ENCODE data around the gene CYSLTR1.
A peak's percentile ranks its signal among the peaks of the same experiment; 100 is the strongest.
"Not testable (repeated sequence)": the region's sequence is repeated elsewhere in the genome, so short reads cannot be mapped to it uniquely, and the experiment has no call there.

Gene CYSLTR1, protein sequence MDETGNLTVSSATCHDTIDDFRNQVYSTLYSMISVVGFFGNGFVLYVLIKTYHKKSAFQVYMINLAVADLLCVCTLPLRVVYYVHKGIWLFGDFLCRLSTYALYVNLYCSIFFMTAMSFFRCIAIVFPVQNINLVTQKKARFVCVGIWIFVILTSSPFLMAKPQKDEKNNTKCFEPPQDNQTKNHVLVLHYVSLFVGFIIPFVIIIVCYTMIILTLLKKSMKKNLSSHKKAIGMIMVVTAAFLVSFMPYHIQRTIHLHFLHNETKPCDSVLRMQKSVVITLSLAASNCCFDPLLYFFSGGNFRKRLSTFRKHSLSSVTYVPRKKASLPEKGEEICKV

DNA sequence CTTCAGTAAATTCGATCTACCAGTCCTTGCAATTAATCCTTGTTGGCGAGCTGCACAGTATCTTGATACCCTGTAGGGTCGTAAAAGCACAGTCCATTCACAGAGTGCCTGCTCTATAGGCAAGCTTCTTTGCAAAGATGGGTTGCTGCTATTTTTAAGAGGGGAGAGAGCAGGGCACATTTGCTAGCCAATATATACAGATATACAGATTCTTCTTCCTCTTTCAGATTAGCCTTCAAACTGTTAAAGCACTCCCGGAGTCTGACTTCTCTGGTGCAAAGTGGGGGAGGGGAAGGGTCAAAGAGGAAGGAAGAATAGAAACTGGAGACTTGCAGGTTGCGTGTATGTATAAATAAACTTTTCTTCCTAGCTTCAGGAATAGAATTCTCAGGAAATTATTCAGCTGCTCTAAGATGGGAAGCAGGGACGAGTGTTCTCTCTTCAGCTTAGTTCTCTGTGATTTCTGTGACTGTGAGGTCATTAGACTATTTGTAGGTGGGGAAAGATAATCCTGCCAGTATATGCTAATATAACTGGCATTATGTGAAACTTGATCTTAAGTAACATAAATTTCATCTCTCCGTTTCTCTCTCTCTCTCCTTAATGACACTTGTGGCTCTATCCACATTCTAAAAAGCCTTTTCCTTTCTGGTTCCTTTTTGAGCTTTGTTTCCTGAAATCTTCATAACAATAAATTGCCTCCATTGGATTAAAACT is at the start of gene CYSLTR1:
Gene CYSLTR1, minus strand, starts transcription at position 242 of the 717 bp plus-strand sequence. CDS start 53,865 bp downstream, outside the sequence.
- DNase-seq (ENCODE audit: low read depth): no peak

DNA sequence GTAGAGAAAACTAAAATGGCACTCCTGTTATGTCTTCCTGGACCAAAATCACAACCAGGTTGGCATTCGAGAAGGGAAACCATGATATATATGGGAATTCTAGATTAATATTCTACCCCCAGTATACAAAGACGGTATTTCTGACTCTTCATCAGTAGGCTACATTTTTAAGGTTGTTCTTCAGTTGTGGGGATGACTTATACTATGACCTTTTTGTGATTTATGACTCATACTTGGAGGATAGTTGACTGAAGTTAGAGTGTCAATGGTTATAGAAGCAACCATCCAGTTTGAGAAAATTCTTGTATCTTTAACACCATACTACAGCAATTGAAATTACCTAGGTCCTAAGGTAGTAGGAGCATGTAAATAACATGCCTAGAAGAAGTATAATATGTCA is 49.8 kb upstream of the CYSLTR1 start:
- DNase-seq (ENCODE audit: low read depth): no peak

DNA sequence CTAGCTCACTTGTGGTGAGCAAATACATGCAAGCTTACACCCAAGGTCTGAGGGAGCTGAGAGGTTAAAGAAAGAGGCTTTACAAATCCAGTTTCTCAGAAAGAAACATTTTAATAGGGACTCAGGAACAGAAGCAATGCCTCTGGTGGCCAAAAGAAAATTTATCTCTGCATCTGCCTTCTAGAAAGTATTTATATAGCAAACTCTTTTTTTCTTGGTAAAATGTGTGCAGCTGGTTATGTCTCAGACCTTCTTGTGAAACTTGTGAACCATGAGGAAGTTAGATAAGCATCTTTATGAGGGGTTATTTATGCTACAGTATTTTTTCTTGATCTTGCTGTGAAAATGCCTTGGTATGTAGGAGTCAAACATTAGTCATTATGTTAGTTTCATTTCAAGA is 48.5 kb upstream of the CYSLTR1 start:
- DNase-seq (ENCODE audit: low read depth): peak; percentile 8

GRCh38 chrX:78366576-78366975 is 39.2 kb upstream of the CYSLTR1 start:
- no peak for DNase-seq (ENCODE audit: low read depth)

- DNase-seq (ENCODE audit: low read depth): no peak
These were observed 30.1 kb upstream of the CYSLTR1 start for GRCh38 chrX:78357342-78358055.

DNA sequence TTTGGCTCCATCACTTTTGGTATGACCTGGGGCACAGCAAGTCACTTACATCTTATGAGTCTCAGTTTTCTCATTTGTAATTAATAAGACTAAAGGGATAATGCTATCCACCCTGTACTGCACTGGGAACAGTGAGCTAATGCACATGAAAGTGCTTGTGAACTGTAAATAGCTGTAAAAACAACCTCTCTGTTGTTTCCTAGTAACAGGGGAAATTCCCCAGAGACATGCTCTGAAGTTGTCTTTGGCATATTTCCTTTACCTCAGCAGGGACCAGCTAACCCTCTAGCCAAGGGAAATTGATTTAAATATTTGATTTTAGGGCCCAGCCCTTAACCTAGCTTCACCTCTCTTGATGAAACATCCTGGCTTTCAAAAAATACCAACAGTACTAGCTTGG is 6.1 kb upstream of the CYSLTR1 start:
- DNase-seq (ENCODE audit: low read depth): no peak

- no peak for DNase-seq (ENCODE audit: low read depth)
These were observed 4.3 kb upstream of the CYSLTR1 start for GRCh38 chrX:78331708-78332107.

DNA sequence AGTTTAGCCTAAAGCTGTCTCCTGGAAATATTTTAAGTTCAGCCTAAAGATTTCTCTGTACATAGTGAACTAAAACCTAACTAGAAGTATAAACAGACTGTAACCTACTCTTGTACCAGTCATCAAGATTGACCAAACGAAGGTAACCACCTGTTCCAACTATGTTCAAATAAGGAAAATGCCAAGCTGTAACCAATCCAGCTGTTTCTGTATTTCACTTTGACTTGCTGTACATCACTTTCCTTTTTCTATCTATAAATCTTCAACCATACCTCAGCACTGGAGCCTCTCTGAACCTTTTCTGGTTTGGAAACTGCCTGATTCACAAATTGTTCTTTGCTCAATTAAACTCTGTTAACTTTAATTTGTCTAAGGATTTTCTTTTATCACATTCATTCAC is 3.1 kb upstream of the CYSLTR1 start:
- no peak for DNase-seq (ENCODE audit: low read depth)

DNA sequence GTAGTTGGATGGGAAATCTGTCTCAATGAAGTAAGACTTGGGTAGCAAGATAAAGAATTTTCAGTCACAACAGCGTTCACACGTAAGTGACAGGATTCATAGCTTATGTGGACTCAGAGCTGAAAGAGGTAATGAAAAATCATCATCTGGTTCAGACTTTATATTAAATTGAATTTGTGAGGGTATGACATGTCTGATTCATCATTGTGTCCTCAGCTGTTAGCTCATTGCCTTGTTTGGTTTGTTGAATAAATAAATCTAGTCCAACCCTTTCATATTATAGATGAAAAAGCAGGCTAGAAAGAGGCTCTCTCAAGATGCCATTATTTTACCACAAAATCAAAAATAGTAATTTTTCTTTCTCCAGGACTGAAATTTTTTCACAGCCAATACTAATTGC is 2.7 kb upstream of the CYSLTR1 start:
- DNase-seq (ENCODE audit: low read depth): no peak

DNA sequence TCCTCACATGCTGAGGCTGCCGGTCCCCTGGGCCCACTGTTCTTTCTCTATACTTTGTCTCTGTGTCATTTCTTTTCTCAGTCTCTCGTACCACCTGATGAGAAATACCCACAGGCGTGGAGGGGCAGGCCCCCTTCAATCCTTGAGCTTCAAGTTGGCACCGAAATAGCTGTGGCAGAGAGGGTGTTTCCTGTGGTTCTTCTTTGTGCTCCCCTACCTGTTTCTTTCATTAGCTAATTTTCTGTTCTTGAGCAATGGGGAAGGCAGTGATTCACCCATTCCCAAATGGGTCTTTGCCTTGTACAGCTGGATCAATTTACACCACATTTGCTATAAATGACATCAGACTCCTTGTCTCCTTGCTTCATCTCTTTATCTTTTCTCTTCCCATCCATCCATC is 2.1 kb upstream of the CYSLTR1 start:
- no peak for DNase-seq (ENCODE audit: low read depth)

GRCh38 chrX:78326401-78326800 is 1.0 kb downstream of the CYSLTR1 start:
- DNase-seq (ENCODE audit: low read depth): no peak

DNA sequence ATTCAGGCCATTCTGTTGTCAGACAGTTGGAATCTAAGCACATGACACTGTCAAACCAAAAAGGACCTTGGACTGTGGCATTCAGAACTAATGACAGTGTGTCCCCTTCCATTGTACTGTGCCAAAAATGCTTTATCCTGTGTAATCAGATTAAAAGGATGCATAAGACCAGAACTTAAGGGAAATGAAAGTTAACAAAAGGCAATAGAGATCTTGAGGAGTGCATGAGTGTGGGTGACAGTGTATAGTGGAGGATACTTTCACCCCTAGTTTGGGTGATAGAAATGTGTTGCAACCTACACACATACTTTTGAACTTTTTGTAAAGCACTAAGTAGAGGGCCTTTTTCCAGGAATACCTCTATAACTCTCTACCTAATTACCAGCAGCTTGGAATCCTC is 4.5 kb downstream of the CYSLTR1 start:
- DNase-seq (ENCODE audit: low read depth): no peak

DNA sequence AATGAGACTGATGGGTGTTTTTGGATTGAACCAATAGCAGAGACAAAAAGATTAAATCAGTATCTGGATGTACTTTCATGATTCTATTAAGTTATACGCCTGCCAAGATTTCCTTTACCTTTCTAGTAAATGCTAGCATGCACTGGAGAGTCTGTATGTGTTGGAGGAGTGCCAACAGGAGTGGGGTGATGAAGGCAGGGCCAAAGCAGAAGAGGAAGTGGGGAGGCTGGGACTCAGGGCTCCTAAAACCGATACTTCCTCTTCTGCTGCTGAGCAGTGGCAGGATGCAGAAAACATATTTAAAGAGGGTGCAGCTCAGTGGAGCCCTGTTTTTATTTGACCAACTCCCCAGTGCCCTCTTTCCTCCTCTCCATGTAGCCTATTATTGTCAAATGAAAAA is 5.6 kb downstream of the CYSLTR1 start:
- DNase-seq (ENCODE audit: low read depth): no peak

- DNase-seq (ENCODE audit: low read depth): no peak
These were observed 11.1 kb downstream of the CYSLTR1 start for GRCh38 chrX:78316265-78316664.

GRCh38 chrX:78315745-78316144 is 11.7 kb downstream of the CYSLTR1 start:
- DNase-seq (ENCODE audit: low read depth): no peak

DNA sequence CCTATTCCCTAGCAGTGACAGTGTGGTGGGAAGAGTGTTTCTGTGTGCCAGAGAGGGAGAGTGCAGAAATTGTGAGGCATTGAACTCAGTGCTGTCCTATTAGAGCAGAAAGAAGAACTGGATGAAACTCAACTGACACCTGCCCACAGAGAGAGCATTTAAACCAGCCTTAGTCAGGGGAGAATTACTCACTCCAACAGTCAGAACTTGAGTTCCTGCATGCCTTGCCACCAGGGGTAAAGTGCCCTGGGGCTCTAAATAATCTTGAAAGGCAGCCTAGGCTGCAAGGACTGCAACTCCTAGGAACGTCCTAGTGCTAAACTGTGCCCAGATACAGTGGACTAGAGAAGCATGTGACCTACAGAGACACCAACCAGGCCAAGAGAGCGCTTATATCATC is 12.8 kb downstream of the CYSLTR1 start:
- no peak for DNase-seq (ENCODE audit: low read depth)

GRCh38 chrX:78313526-78313925 is 13.9 kb downstream of the CYSLTR1 start:
- no peak for DNase-seq (ENCODE audit: low read depth)

GRCh38 chrX:78307665-78308064 is 19.7 kb downstream of the CYSLTR1 start:
- DNase-seq (ENCODE audit: low read depth): no peak

DNA sequence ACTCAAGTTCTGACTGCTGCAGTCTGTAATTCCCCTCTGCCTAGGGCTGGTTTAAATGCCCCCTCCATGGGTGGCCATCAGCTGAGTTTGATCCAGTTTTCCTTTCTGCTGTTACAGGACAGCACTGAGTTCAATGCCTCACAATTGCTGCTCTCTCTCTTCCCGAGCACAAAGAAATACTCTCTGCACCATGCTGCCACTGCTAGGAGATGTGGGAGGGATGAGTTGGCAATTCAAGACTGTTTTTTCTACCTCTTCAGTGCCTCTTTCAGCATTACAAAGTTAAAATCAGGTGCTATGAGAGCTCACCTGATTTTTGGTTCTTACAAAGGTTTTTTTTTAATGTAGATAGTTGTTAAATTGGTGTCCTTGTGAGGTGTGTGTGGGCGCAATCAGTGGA is 24.3 kb downstream of the CYSLTR1 start:
- DNase-seq (ENCODE audit: low read depth): no peak

DNA sequence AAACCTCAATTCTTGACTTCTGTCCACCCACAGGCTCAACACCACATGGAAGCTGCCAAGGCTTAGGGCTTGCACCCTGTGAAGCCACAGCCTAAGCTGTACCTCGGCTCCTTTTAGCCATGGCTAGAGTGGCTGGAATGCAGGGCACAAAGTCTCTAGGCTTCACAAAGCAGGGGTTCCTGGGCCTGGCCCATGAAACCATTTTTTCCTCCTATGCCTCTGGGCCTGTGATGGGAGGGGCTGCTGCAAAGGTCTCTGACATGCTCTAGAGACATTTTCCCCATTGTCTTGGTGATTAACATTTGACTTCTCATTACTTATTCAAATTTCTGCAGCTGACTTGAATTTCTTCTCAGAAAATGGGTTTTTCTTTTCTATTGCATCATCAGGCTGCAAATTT is 26.5 kb downstream of the CYSLTR1 start:
- not testable (repeated sequence) for DNase-seq (ENCODE audit: low read depth)

DNA sequence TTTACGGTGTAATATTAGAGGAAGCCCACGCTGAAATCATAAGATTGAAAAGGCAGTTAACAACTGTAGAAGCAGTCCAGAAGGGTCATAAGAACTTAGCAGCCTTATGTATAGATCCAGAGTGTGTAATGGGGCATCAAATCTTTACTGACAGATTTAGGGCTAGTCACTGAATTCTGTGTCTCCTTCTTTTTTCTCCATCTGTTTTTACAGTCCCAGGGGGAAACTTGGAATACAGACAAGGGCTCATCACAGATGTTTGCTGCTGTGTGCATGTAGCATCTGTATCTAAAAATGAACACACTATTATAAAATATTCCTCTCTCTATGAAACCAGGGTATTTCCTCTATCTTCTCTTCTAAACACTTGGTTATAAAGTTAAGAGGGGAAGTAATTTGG is 43.9 kb downstream of the CYSLTR1 start:
- no peak for DNase-seq (ENCODE audit: low read depth)

DNA sequence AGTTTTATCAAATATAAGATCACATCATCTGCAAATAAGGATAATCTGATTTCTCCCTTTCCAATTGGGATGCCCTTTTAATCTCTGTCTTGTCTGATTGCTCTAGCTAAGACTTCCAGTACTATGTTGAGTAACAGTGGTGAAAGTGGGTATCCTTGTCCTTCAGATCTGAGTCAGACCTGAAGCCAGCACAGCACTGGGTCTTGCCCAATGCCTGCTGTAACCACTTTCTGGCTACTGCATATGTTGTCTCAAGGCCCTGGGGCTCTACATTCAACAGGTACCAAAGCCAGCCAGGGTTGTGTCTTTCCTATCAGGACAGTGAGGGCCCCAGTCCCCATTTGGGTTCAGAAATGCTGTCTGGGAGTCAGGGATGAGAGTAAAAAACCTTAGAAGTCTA is 90.3 kb downstream of the CYSLTR1 start:
- no peak for DNase-seq (ENCODE audit: low read depth)

GRCh38 chrX:78226047-78226446 is 101.4 kb downstream of the CYSLTR1 start:
- DNase-seq (ENCODE audit: low read depth): not testable (repeated sequence)

All from CMK (cell line).